H9 (cell line): ENCODE measurements around the gene DPAGT1. TPM values are rescaled to one million over a fixed set of nuclear protein-coding genes. Genes with fewer than 3 reads are reported as not detected.

Experiments
- DNase-seq: peaks from one replicate; pipeline ENCODE4 v3.0.0-alpha.2; 2017
- H2AFZ ChIP-seq: one replicate; pipeline ENCODE4 v1.6.1; 2013; ENCODE audit warnings: mild to moderate bottlenecking, low read length, control low read depth, moderate library complexity
- H2AK5ac ChIP-seq: 2 replicates; pipeline ENCODE4 v1.6.1; 2013; ENCODE audit warnings: low read length, control low read depth, mixed read lengths; ENCODE audit not compliant: insufficient read length
- H2BK120ac ChIP-seq: one replicate; pipeline ENCODE4 v1.6.1; 2013; ENCODE audit warnings: low read depth, mild to moderate bottlenecking, low read length, control low read depth, inconsistent platforms; ENCODE audit not compliant: poor library complexity, severe bottlenecking
- H2BK12ac ChIP-seq: 2 replicates; pipeline ENCODE4 v1.6.1; 2013; ENCODE audit warnings: low read length, control low read depth, mixed read lengths, low read depth; ENCODE audit not compliant: insufficient read length
- H2BK15ac ChIP-seq: 2 replicates; pipeline ENCODE4 v1.6.1; 2013; ENCODE audit warnings: low read depth, low read length, control low read depth
- H2BK20ac ChIP-seq: one replicate; pipeline ENCODE4 v1.6.1; 2013; ENCODE audit warnings: low read depth, mild to moderate bottlenecking, low read length, control low read depth, inconsistent platforms; ENCODE audit not compliant: poor library complexity, severe bottlenecking
- H2BK5ac ChIP-seq: 2 replicates; pipeline ENCODE4 v1.6.1; 2013; ENCODE audit warnings: low read length, control low read depth, mixed read lengths; ENCODE audit not compliant: insufficient read length
- H3K14ac ChIP-seq: 2 replicates; pipeline ENCODE4 v1.6.1; 2013; ENCODE audit warnings: low read length, control low read depth; ENCODE audit not compliant: insufficient read depth
- H3K18ac ChIP-seq: 2 replicates; pipeline ENCODE4 v1.6.1; 2013; ENCODE audit warnings: low read depth, mild to moderate bottlenecking, mixed read lengths, low read length, control low read depth; ENCODE audit not compliant: insufficient read length
- H3K23ac ChIP-seq: 2 replicates; pipeline ENCODE4 v1.6.1; 2013; ENCODE audit warnings: low read length, control low read depth, mixed read lengths, low read depth; ENCODE audit not compliant: insufficient read length
- H3K23me2 ChIP-seq: 2 replicates; pipeline ENCODE4 v1.6.1; 2013; ENCODE audit warnings: low read depth, mild to moderate bottlenecking, mixed read lengths, low read length, control low read depth; ENCODE audit not compliant: insufficient read length, poor library complexity, severe bottlenecking
- H3K27ac ChIP-seq: 2 replicates; pipeline ENCODE4 v1.5.1; 2013; ENCODE audit warnings: low read length, control low read depth, mixed read lengths, low read depth; ENCODE audit not compliant: insufficient read length
- H3K27me3 ChIP-seq: 2 replicates; pipeline ENCODE4 v1.6.1; 2013; ENCODE audit warnings: low read length, control low read depth, inconsistent platforms; ENCODE audit not compliant: insufficient read depth
- H3K4ac ChIP-seq: 2 replicates; pipeline ENCODE4 v1.6.1; 2013; ENCODE audit warnings: low read depth, mild to moderate bottlenecking, control low read depth, inconsistent platforms, low read length, moderate library complexity
- H3K4me1 ChIP-seq: 2 replicates; pipeline ENCODE4 v1.6.1; 2013; ENCODE audit warnings: low read length, control low read depth, inconsistent platforms; ENCODE audit not compliant: insufficient read depth
- H3K4me2 ChIP-seq: 2 replicates; pipeline ENCODE4 v1.6.1; 2013; ENCODE audit warnings: low read length, control low read depth, mixed read lengths; ENCODE audit not compliant: insufficient read length, insufficient read depth
- H3K56ac ChIP-seq: 2 replicates; pipeline ENCODE4 v1.6.1; 2013; ENCODE audit warnings: low read depth, mild to moderate bottlenecking, mixed read lengths, low read length, control low read depth; ENCODE audit not compliant: insufficient read length
- H3K79me1 ChIP-seq: 2 replicates; pipeline ENCODE4 v1.6.1; 2013; ENCODE audit warnings: low read depth, mild to moderate bottlenecking, moderate library complexity, low read length, control low read depth, inconsistent platforms; ENCODE audit not compliant: insufficient read depth, poor library complexity, severe bottlenecking
- H3K79me2 ChIP-seq: 2 replicates; pipeline ENCODE4 v1.6.1; 2013; ENCODE audit warnings: low read length, control low read depth, inconsistent platforms; ENCODE audit not compliant: insufficient read depth
- H3K9ac ChIP-seq: 2 replicates; pipeline ENCODE4 v1.6.1; 2013; ENCODE audit warnings: low read length, control low read depth, mixed read lengths; ENCODE audit not compliant: insufficient read length; ENCODE audit errors: extremely low read depth
- H3K9me3 ChIP-seq: one replicate; pipeline ENCODE4 v1.6.1; 2013; ENCODE audit warnings: low read depth, low read length, inconsistent platforms; ENCODE audit not compliant: control insufficient read depth
- H3T11ph ChIP-seq: one replicate; pipeline ENCODE4 v1.6.1; 2013; ENCODE audit warnings: mild to moderate bottlenecking, low read length, control low read depth, inconsistent platforms
- H4K20me1 ChIP-seq: one replicate; pipeline ENCODE4 v1.6.1; 2013; ENCODE audit not compliant: control insufficient read depth, insufficient read length, insufficient read depth
- H4K5ac ChIP-seq: 2 replicates; pipeline ENCODE4 v1.6.1; 2013; ENCODE audit warnings: low read depth, mild to moderate bottlenecking, mixed read lengths, low read length, control low read depth; ENCODE audit not compliant: insufficient read length
- H4K8ac ChIP-seq: replicated peaks from 2 replicates; pipeline ENCODE4 v1.6.1; 2013; ENCODE audit warnings: low read length, control low read depth, mixed read lengths, low read depth; ENCODE audit not compliant: insufficient read length
- H4K91ac ChIP-seq: 2 replicates; pipeline ENCODE4 v1.6.1; 2013; ENCODE audit warnings: low read depth, mild to moderate bottlenecking, moderate library complexity, mixed read lengths, low read length, control low read depth; ENCODE audit not compliant: insufficient read length
- H3K27ac Mint-ChIP-seq, 3 experiments: 2 replicates in 2 of 3; 3 replicates in 1 of 3; pipeline ENCODE4 v1.8.0; 2020 to 2021; ENCODE audit warnings: mixed read lengths in 3 of 3, mild to moderate bottlenecking in 1 of 3, moderate library complexity in 1 of 3
- H3K27me3 Mint-ChIP-seq: 2 replicates; pipeline ENCODE4 v1.8.0; 2021; ENCODE audit warnings: low read depth, mild to moderate bottlenecking, moderate library complexity, mixed read lengths
- H3K36me3 Mint-ChIP-seq, 3 experiments: 2 replicates in 2 of 3; 3 replicates in 1 of 3; pipeline ENCODE4 v1.8.0; 2020 to 2021; ENCODE audit warnings: low read depth in 3 of 3, mixed read lengths in 3 of 3; ENCODE audit not compliant: insufficient read depth in 1 of 3
- H3K4me1 Mint-ChIP-seq, 2 experiments: 2 replicates each; pipeline ENCODE4 v1.8.0; 2020; ENCODE audit warnings: mixed read lengths in 2 of 2
- H3K4me3 Mint-ChIP-seq, 2 experiments: 2 replicates in 1 of 2; 3 replicates in 1 of 2; pipeline ENCODE4 v1.8.0; 2020 to 2021; ENCODE audit warnings: mild to moderate bottlenecking in 2 of 2, mixed read lengths in 2 of 2, moderate library complexity in 1 of 2
- H3K9me3 Mint-ChIP-seq, 2 experiments: 2 replicates in 1 of 2; 3 replicates in 1 of 2; pipeline ENCODE4 v1.8.0; 2020; ENCODE audit warnings: mild to moderate bottlenecking in 2 of 2, mixed read lengths in 2 of 2, moderate library complexity in 1 of 2
- WGBS: extraction: QIAGEN DNeasy Blood & Tissue Kit; methylation state at CpG from one replicate; pipeline ENCODE4 v1.1.7; 2013; ENCODE audit warnings: missing lambda C conversion rate, low lambda C conversion rate, mixed read lengths; ENCODE audit not compliant: insufficient read length; ENCODE audit errors: extremely low coverage; 5-methylcytosine and 5-hydroxymethylcytosine counted together
- total RNA-seq: library from RNA; stranded (reverse); gene quantifications from 2 replicates; pipeline ENCODE4 v1.2.1, GENCODE V29; 2021
- TF ChIP-seq, protein P1 (sequence below): fragments of 200-600 bp; sonication (generic); conservative IDR thresholded peaks from 3 replicates; pipeline ENCODE4 v1.8.0; 2021; ENCODE audit warnings: antibody characterized with exemption, mild to moderate bottlenecking

DPAGT1 gene
- total RNA-seq, 1 experiment from 2014 or later = 43.6 TPM

DNA sequence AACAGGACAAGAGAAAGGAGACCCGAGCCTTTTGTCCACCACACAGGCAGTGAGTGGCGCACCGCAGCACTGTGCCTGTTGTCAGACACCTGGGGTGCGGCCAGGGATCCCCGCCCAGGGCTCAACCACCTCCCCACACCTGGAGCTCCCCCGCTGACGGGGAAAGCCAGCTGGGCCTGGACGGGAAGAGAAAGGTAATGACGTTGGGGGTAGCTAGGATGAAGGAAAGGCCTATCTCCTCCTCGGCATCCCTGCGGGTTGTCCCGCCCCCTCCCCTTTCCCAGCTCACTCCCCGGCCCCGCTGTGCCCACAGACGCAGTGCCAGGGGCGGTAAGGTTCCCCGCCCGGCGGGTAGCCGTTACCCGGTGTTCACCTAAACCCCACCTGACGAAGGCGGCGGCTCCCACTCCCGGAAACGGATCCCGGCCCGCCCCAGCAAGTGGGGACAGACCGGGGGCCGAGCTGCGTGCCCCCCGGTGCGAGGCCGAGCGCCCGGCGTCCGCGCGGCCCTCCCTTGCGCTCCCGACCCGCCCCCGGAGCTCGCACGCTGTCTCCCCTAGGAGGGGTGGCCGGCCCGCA is 45.1 kb downstream of the DPAGT1 start:
- peaks cover 13% of the 10 kb centered on the region for H3K79me1 ChIP-seq
- H3K79me2 ChIP-seq = peaks cover 10% of the 10 kb centered on the region
- H4K91ac ChIP-seq = no peak overlapping the region
- H3K23ac ChIP-seq = no peak overlapping the region
- DNase-seq = peak; percentile 60
- H4K5ac ChIP-seq = no peak overlapping the region
- H2AK5ac ChIP-seq = no peak overlapping the region
- H3K27me3 ChIP-seq = 0 out of 2 replicates have a peak, but pooled peaks cover 3% of the 10 kb centered on the region
- Mint-ChIP-seq H3K27me3 (no peaks in the 10 kb centered on the region), H3K4me3 (peak overlapping the region; percentile 95 to 99), H3K9me3 (peaks cover 0 to 2% of the 10 kb centered on the region in 2 experiments; a peak in 3 of 5 replicates), H3K27ac (peak overlapping the region; percentile 96 to 99 (median 98); a peak in 6 of 7 replicates), H3K4me1 (peaks cover 13 to 22% of the 10 kb centered on the region in 2 experiments), H3K36me3 (peaks cover 49 to 51% (median 50%) of the 10 kb centered on the region in 3 experiments)
- H4K8ac ChIP-seq = no peak overlapping the region
- H3K14ac ChIP-seq = peak overlapping the region; percentile 87
- no CpG with 5 or more reads among the region's 48 CpGs for WGBS
- H2AFZ ChIP-seq = no peak overlapping the region
- H3K4me2 ChIP-seq = peak overlapping the region; percentile 74
- no peak overlapping the region for H2BK120ac ChIP-seq
- H3K27ac ChIP-seq = no peak overlapping the region
- no peaks in the 10 kb centered on the region for H4K20me1 ChIP-seq
- no peak overlapping the region for H2BK15ac ChIP-seq
- peak overlapping the region; percentile 92 for H3K18ac ChIP-seq
- H3K56ac ChIP-seq = no peak overlapping the region
- H3K9ac ChIP-seq = peak overlapping the region; percentile 86
- no peak overlapping the region for H3T11ph ChIP-seq
- H3K9me3 ChIP-seq = no peaks in the 10 kb centered on the region
- H2BK20ac ChIP-seq = no peak overlapping the region
- peaks cover 6% of the 10 kb centered on the region for H3K23me2 ChIP-seq
- TF ChIP-seq, protein P1, sequence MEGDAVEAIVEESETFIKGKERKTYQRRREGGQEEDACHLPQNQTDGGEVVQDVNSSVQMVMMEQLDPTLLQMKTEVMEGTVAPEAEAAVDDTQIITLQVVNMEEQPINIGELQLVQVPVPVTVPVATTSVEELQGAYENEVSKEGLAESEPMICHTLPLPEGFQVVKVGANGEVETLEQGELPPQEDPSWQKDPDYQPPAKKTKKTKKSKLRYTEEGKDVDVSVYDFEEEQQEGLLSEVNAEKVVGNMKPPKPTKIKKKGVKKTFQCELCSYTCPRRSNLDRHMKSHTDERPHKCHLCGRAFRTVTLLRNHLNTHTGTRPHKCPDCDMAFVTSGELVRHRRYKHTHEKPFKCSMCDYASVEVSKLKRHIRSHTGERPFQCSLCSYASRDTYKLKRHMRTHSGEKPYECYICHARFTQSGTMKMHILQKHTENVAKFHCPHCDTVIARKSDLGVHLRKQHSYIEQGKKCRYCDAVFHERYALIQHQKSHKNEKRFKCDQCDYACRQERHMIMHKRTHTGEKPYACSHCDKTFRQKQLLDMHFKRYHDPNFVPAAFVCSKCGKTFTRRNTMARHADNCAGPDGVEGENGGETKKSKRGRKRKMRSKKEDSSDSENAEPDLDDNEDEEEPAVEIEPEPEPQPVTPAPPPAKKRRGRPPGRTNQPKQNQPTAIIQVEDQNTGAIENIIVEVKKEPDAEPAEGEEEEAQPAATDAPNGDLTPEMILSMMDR = no peak
- no peak overlapping the region for H2BK5ac ChIP-seq
- H3K4me1 ChIP-seq = no peaks in the 10 kb centered on the region; the same call in 1 of the 2 replicates
- no peak overlapping the region for H2BK12ac ChIP-seq
- no peak overlapping the region for H3K4ac ChIP-seq
